PC-3 (cell line): ENCODE results near the gene ZFP36L1. TPM values are rescaled to one million over a fixed set of nuclear protein-coding genes. Genes with fewer than 3 reads are reported as not detected.
"Not testable (repeated sequence)": the region's sequence is repeated elsewhere in the genome, so short reads cannot be mapped to it uniquely, and the experiment has no call there.

ENCODE experiments used
- ATAC-seq: fragments of 200-7000 bp; cut with Tn5 transposase; 2 replicates; pipeline ENCODE4 v1.9.1; 2020; ENCODE audit warnings: mild to moderate bottlenecking, moderate library complexity
- BruUV-seq: library from RNA; stranded (reverse); fragments of 400-500 nt; replicated peaks from 2 replicates; lab custom pipeline; 2021; lab: Mats Ljungman, UMichigan
- CTCF ChIA-PET: fragments of 300-600 bp; sonication (Branson Sonifier 250); formaldehyde crosslinking; loops from one replicate; lab custom pipeline; 2022; ENCODE audit warnings: antibody characterized with exemption; lab: Charles Lee
- POLR2A ChIA-PET: fragments of 300-600 bp; sonication (Branson Sonifier 250); formaldehyde crosslinking; loops from one replicate; lab custom pipeline; 2022; ENCODE audit warnings: antibody characterized with exemption; ENCODE audit not compliant: unreplicated experiment; lab: Charles Lee
- DNase-seq: peaks from one replicate; pipeline ENCODE4 v3.0.0-alpha.2; 2015
- H2AFZ ChIP-seq: fragments of 300-600 bp; sonication (generic); 2 replicates; pipeline ENCODE4 v1.6.0; 2016; ENCODE audit warnings: antibody characterized with exemption, low read length
- H3F3A ChIP-seq: fragments of 300-600 bp; sonication (generic); one replicate; pipeline ENCODE4 v1.6.0; 2017; ENCODE audit warnings: antibody characterized with exemption, low read length, control low read depth, mild to moderate bottlenecking; ENCODE audit not compliant: unreplicated experiment
- H3K27ac ChIP-seq: fragments of 300-600 bp; sonication (generic); 2 replicates; pipeline ENCODE4 v1.5.1; 2016; ENCODE audit warnings: mild to moderate bottlenecking, low read length
- H3K27me3 ChIP-seq: fragments of 300-600 bp; sonication (generic); 2 replicates; pipeline ENCODE4 v1.6.1; 2016; ENCODE audit warnings: low read length, mixed read lengths
- H3K36me3 ChIP-seq: fragments of 300-600 bp; sonication (generic); 2 replicates; pipeline ENCODE4 v1.6.1; 2016; ENCODE audit warnings: low read depth, mixed run types, low read length, mixed read lengths
- H3K4me1 ChIP-seq: fragments of 300-600 bp; sonication (generic); 2 replicates; pipeline ENCODE4 v1.5.1; 2016; ENCODE audit warnings: low read length; ENCODE audit not compliant: insufficient read depth
- H3K4me2 ChIP-seq: fragments of 300-600 bp; sonication (generic); 2 replicates; pipeline ENCODE4 v1.6.0; 2016; ENCODE audit warnings: low read length
- H3K4me3 ChIP-seq: fragments of 300-600 bp; sonication (generic); 2 replicates; pipeline ENCODE4 v1.5.1; 2016; ENCODE audit warnings: mild to moderate bottlenecking, low read length, mixed read lengths
- H3K79me2 ChIP-seq: fragments of 300-600 bp; sonication (generic); 2 replicates; pipeline ENCODE4 v1.6.1; 2017; ENCODE audit warnings: low read length, mixed read lengths
- H3K9ac ChIP-seq: fragments of 300-600 bp; sonication (generic); 2 replicates; pipeline ENCODE4 v1.6.0; 2016; ENCODE audit warnings: mild to moderate bottlenecking, low read length
- H3K9me2 ChIP-seq: fragments of 300-600 bp; sonication (generic); replicated peaks from 2 replicates; pipeline ENCODE4 v1.6.1; 2016; ENCODE audit warnings: mixed run types, low read length, mixed read lengths
- H3K9me3 ChIP-seq: fragments of 300-600 bp; sonication (generic); 2 replicates; pipeline ENCODE4 v1.6.1; 2016; ENCODE audit warnings: low read length, mixed read lengths
- H4K20me1 ChIP-seq: fragments of 300-600 bp; sonication (generic); 2 replicates; pipeline ENCODE4 v1.6.1; 2016; ENCODE audit warnings: low read length, mixed read lengths
- CTCF ChIP-seq: fragments of 300-600 bp; sonication (generic); conservative IDR thresholded peaks from 2 replicates; pipeline ENCODE4 v1.5.1; 2017; ENCODE audit warnings: antibody characterized with exemption, low read depth, mild to moderate bottlenecking, low read length
- EZH2 ChIP-seq: fragments of 300-600 bp; sonication (generic); IDR thresholded peaks from one replicate; pipeline ENCODE4 v1.6.1; 2017; ENCODE audit warnings: antibody characterized with exemption, mild to moderate bottlenecking, low read length; ENCODE audit not compliant: unreplicated experiment
- EZH2phosphoT487 ChIP-seq: fragments of 300-600 bp; sonication (generic); IDR thresholded peaks from 2 replicates; pipeline ENCODE4 v1.6.1; 2018; ENCODE audit warnings: mild to moderate bottlenecking, antibody characterized with exemption, low read length, borderline replicate concordance
- intact Hi-C: fragments of 100-400 bp; cut with micrococcal nuclease; formaldehyde crosslinking; loops from 2 replicates; pipeline ENCODE4 v1.9.0; 2023
- total RNA-seq: library from RNA; depleted of rRNA; stranded (reverse); fragments of >200 nt; gene quantifications from 2 replicates; pipeline ENCODE4 v1.2.3, GENCODE V29; 2014

The ZFP36L1 gene
- total RNA-seq, 1 experiment from 2014 or later, result 63.1 TPM

DNA sequence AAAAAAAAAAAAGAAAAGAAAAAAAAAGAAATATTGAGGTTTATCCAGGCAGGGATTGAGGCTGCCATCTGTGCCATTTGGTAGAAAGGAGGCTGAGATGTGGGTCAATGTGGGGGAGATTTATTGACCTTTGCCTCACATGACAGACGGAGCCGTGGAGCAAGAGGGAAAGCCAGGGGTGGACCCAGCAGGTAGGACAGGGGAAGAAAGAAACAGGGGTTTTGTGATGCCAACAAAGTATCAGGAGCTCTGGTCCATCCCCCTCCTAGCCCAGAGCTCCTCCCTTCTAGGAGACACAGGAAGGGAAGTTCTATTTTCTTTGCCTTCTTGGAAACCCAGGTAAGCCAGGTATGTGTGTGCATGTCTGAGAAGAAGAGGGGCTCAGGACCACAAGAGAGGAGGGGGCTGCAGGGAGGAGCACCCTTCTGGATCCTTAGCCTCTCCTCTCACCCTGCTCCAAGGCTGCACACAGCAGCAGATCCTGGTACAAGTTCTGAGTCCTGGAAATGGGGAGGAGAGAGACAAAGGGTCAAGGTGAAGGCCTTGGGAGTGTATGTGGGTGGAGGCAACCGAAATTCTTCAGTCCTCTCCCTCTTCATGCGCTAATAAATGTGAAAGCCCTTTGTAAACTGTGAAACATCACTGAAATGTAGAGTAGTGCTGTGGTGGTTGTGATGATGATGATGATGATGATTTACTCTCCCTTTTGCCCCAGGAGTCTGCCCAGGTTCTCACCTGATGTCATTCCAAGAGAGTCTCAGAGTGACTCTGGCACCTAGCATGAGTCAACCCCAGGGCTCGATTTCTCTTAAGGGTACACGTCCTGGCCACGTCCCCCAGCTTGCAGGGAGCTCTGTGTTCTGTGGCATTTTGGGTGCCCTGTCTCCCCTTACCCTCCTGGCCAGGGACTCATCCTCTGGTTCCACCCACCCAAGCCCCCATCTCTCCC, 26.3 kb downstream of the ZFP36L1 start:
- intact Hi-C loops, result no loop called here
- no peak overlapping the region for H3K4me2 ChIP-seq
- CTCF ChIA-PET, result no interaction called here

DNA sequence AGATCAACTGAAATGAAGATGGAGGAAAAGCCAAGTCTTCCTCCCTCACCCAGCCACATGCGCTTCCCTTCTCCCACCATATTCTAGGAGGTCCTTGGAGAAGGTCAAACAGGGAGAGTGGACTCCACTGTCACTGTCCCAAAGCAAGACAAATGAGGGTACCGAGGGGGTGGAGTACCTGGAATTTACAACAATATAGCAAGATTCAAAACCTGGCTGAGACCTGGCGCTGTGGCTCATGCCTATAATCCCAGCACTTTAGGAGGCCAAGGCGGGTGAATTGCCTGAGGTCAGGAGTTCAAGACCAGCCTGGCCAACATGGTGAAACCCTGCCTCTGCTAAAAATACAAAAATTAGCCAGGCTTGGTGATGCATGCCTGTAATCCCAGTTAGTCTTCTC, 29.0 kb downstream of the ZFP36L1 start:
- H3K9ac ChIP-seq, H3K9me3 ChIP-seq, POLR2A ChIA-PET, H2AFZ ChIP-seq, BruUV-seq, H3K27me3 ChIP-seq, DNase-seq, H4K20me1 ChIP-seq, ATAC-seq, H3K9me2 ChIP-seq, H3K4me3 ChIP-seq, H3K36me3 ChIP-seq, H3K27ac ChIP-seq, CTCF ChIA-PET, H3F3A ChIP-seq, H3K4me2 ChIP-seq, H3K79me2 ChIP-seq, H3K4me1 ChIP-seq, intact Hi-C loops: not testable (repeated sequence)

More for the DNA sequence above, 26.3 kb downstream of the ZFP36L1 start:
- H3K9me3 ChIP-seq, result no peaks in the 10 kb centered on the region
- H2AFZ ChIP-seq, result no peak overlapping the region
- no peaks in the 10 kb centered on the region for H3K4me1 ChIP-seq
- H3K27me3 ChIP-seq, result no peaks in the 10 kb centered on the region
- no peaks in the 10 kb centered on the region for H3K9me2 ChIP-seq
- no peak overlapping the region for H3K9ac ChIP-seq
- no peak overlapping the region for H3K4me3 ChIP-seq
- ATAC-seq (no peak), DNase-seq (no peak)
- no peaks in the 10 kb centered on the region for H4K20me1 ChIP-seq
- BruUV-seq, result no TSS peak
- H3K36me3 ChIP-seq, result no peaks in the 10 kb centered on the region
- H3F3A ChIP-seq, result no peaks in the 10 kb centered on the region
- no peak overlapping the region for H3K27ac ChIP-seq
- TF ChIP-seq EZH2phosphoT487 (no peak), CTCF (no peak), EZH2 (no peak)
- no peaks in the 10 kb centered on the region for H3K79me2 ChIP-seq
- POLR2A ChIA-PET, result no interaction called here

DNA sequence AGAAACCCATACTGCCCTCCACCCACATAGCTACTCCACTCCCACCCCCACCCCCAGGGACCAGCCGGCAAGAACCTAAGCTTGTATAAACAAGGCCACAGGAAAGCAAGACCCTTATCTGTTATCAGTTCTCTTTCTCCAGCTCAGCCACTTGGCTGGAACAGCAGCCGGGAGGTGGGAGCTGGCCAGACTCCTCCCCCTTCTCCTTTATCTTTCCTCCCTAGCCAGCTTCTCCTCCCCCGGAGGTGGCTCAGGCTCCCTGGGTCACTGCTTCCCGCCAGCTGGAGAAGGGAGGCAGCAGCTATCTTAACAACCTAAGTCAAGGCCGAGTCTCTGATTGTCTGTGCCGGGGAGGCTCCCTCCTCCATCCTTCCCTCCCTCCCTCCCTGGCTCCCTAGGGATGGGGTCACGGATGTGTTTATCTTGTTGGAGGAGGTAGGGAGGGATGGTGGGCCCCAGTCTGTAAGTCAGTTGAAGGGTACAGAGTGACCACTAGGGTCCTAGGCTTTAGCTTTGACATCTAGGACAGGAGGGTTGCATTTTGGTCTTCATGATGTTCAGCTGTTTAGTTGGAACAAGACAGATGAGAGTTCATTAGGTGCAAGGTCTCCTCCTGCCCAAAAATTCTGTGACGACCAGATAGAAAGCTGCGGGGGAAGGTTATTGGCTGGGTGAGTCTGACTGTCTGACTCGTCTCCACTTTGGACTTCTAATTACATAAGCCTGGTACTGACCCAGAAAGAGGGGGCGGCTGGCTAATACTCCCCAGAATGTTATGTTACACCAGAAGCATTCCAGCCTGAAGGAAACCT, 29.7 kb downstream of the ZFP36L1 start:
- ChIA-PET CTCF (no interaction called here), POLR2A (interaction anchor here (0.7 kb wide), 1 partner anchor 120 kb away, joined by 3 read pairs; no protein-coding TSS in a partner anchor)
- no peaks in the 10 kb centered on the region for H3K9me3 ChIP-seq
- no peak overlapping the region for H3K4me3 ChIP-seq
- TF ChIP-seq EZH2phosphoT487 (no peak), CTCF (no peak), EZH2 (no peak)
- BruUV-seq, result no TSS peak
- no peaks in the 10 kb centered on the region for H3K79me2 ChIP-seq
- H2AFZ ChIP-seq, result no peak overlapping the region
- H3K9me2 ChIP-seq, result no peaks in the 10 kb centered on the region
- H4K20me1 ChIP-seq, result no peaks in the 10 kb centered on the region
- no peaks in the 10 kb centered on the region for H3K36me3 ChIP-seq
- no peak overlapping the region for H3K9ac ChIP-seq
- no peaks in the 10 kb centered on the region for H3F3A ChIP-seq
- no peaks in the 10 kb centered on the region for H3K27me3 ChIP-seq
- H3K27ac ChIP-seq, result no peak overlapping the region
- no peak overlapping the region for H3K4me2 ChIP-seq
- DNase-seq, result no peak
- intact Hi-C loops, result no loop called here
- ATAC-seq, result no peak
- no peaks in the 10 kb centered on the region for H3K4me1 ChIP-seq
